Neural crest cell (in vitro differentiated cells): ENCODE data around the gene BMPR1A. TPM values are rescaled to one million over a fixed set of nuclear protein-coding genes. Genes with fewer than 3 reads are reported as not detected.

ENCODE experiments used
- DNase-seq: peaks from one replicate; pipeline ENCODE4 v3.0.0; 2021; ENCODE audit warnings: low read depth, mixed read lengths, low spot score
- H3K27ac Mint-ChIP-seq: one replicate; pipeline ENCODE4 v1.8.0; 2021; ENCODE audit warnings: mild to moderate bottlenecking, mixed read lengths; ENCODE audit not compliant: unreplicated experiment
- H3K27me3 Mint-ChIP-seq: 2 replicates; pipeline ENCODE4 v1.8.0; 2021; ENCODE audit warnings: low read depth, mild to moderate bottlenecking, mixed read lengths
- H3K36me3 Mint-ChIP-seq: 2 replicates; pipeline ENCODE4 v1.8.0; 2021; ENCODE audit warnings: low read depth, mild to moderate bottlenecking, mixed read lengths
- H3K4me1 Mint-ChIP-seq: 2 replicates; pipeline ENCODE4 v1.8.0; 2021; ENCODE audit warnings: mixed read lengths
- H3K4me3 Mint-ChIP-seq: one replicate; pipeline ENCODE4 v1.8.0; 2021; ENCODE audit warnings: mild to moderate bottlenecking, mixed read lengths
- H3K9me3 Mint-ChIP-seq: 2 replicates; pipeline ENCODE4 v1.8.0; 2021; ENCODE audit warnings: mixed read lengths
- total RNA-seq: library from RNA; stranded (reverse); gene quantifications from 2 replicates; pipeline ENCODE4 v1.2.1, GENCODE V29; 2021
- TF ChIP-seq, protein P1 (sequence below): fragments of 200-600 bp; sonication (generic); conservative IDR thresholded peaks from 2 replicates; pipeline ENCODE4 v1.5.0; 2021; ENCODE audit warnings: antibody characterized with exemption, mild to moderate bottlenecking

The BMPR1A gene
- total RNA-seq, 1 donor from 2014 or later = 78.6 TPM

- no peaks in the 10 kb centered on the region for H3K27me3 Mint-ChIP-seq
- DNase-seq = no peak
- H3K36me3 Mint-ChIP-seq = no peaks in the 10 kb centered on the region
- TF ChIP-seq, protein P1, sequence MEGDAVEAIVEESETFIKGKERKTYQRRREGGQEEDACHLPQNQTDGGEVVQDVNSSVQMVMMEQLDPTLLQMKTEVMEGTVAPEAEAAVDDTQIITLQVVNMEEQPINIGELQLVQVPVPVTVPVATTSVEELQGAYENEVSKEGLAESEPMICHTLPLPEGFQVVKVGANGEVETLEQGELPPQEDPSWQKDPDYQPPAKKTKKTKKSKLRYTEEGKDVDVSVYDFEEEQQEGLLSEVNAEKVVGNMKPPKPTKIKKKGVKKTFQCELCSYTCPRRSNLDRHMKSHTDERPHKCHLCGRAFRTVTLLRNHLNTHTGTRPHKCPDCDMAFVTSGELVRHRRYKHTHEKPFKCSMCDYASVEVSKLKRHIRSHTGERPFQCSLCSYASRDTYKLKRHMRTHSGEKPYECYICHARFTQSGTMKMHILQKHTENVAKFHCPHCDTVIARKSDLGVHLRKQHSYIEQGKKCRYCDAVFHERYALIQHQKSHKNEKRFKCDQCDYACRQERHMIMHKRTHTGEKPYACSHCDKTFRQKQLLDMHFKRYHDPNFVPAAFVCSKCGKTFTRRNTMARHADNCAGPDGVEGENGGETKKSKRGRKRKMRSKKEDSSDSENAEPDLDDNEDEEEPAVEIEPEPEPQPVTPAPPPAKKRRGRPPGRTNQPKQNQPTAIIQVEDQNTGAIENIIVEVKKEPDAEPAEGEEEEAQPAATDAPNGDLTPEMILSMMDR = no peak
- H3K4me1 Mint-ChIP-seq = peaks cover 28% of the 10 kb centered on the region
- H3K4me3 Mint-ChIP-seq = no peak overlapping the region
- no peak overlapping the region for H3K27ac Mint-ChIP-seq
- H3K9me3 Mint-ChIP-seq = no peaks in the 10 kb centered on the region
These were observed 79.6 kb downstream of the BMPR1A start for GRCh38 chr10:86836044-86836443.

DNA sequence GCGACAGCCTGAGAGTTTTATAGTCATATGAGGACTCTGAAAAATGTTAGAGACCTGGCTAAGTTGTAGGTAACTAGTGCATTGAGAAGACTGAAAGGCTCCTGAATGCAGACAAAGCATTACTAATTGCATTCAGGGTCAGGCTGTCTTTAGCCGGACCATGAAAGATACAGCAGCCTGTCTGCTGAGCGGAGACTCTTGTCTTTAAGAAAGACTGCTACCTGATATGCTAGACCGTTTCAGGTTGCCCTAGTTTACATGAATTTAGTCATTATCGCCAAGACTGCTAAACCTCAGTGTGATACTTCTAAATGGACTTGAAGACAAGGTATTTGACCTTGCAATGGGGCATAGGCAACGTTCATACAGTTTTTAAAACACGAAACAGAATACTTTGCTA lies 81.2 kb downstream of the BMPR1A start:
- DNase-seq = no peak
- H3K4me3 Mint-ChIP-seq = no peak overlapping the region
- H3K4me1 Mint-ChIP-seq = peaks cover 35% of the 10 kb centered on the region
- H3K27me3 Mint-ChIP-seq = no peaks in the 10 kb centered on the region
- no peaks in the 10 kb centered on the region for H3K36me3 Mint-ChIP-seq
- H3K27ac Mint-ChIP-seq = no peak overlapping the region
- H3K9me3 Mint-ChIP-seq = no peaks in the 10 kb centered on the region
- TF ChIP-seq, protein P1 = no peak

- no peaks in the 10 kb centered on the region for H3K9me3 Mint-ChIP-seq
- no peak overlapping the region for H3K27ac Mint-ChIP-seq
- TF ChIP-seq, protein P1 = no peak
- peaks cover 26% of the 10 kb centered on the region for H3K4me1 Mint-ChIP-seq
- H3K27me3 Mint-ChIP-seq = no peaks in the 10 kb centered on the region
- no peak overlapping the region for H3K4me3 Mint-ChIP-seq
- no peak for DNase-seq
- peaks cover 4% of the 10 kb centered on the region for H3K36me3 Mint-ChIP-seq
These were observed 84.1 kb downstream of the BMPR1A start for GRCh38 chr10:86840498-86840897.

DNA sequence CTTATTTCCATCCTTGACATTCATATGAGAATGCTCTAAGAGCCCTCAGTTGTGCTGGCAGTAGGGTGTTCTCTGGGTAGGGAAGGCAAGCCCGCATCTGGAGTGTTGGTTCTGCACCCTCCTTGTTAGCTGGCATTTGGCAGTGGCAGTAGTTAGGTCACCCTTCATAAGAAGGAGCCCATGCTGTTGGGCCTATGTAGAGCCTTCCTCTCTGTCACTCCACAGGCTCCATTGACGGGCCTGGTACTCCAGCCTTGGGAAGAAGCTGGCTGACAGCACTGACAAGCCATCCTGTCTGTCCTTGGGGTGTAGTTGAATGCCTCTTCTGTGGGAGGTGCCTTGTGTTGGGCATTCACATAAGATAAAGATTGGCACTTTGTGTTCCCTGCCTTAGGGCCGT lies 89.7 kb downstream of the BMPR1A start:
- H3K27me3 Mint-ChIP-seq = no peaks in the 10 kb centered on the region

GRCh38 chr10:86848747-86849146 lies 92.3 kb downstream of the BMPR1A start:
- no peak for DNase-seq
- Mint-ChIP-seq H3K27ac (no peak overlapping the region), H3K4me1 (no peaks in the 10 kb centered on the region), H3K4me3 (no peak overlapping the region), H3K27me3 (no peaks in the 10 kb centered on the region), H3K9me3 (no peaks in the 10 kb centered on the region), H3K36me3 (peaks cover 3% of the 10 kb centered on the region)
- TF ChIP-seq, protein P1 = no peak

More for the DNA sequence above, 89.7 kb downstream of the BMPR1A start:
- Mint-ChIP-seq H3K4me3 (no peak overlapping the region), H3K36me3 (peaks cover 4% of the 10 kb centered on the region), H3K4me1 (peaks cover 7% of the 10 kb centered on the region), H3K27ac (no peak overlapping the region), H3K9me3 (no peaks in the 10 kb centered on the region)
- DNase-seq = no peak
- TF ChIP-seq, protein P1 = no peak
